ENCODE results near the gene EIF3CL. TPM values are rescaled to one million over a fixed set of nuclear protein-coding genes. Genes with fewer than 3 reads are reported as not detected.
"Not testable (repeated sequence)": the region's sequence is repeated elsewhere in the genome, so short reads cannot be mapped to it uniquely, and the experiment has no call there.

Gene EIF3CL
- total RNA-seq, result 141 and 185 TPM in 2 replicates

GRCh38 chr16:28403220-28404072 lies at the start of gene EIF3CL:
TSS of gene EIF3CL (minus strand) at chr16:28403841. CDS start at chr16:28403618, 223 bp downstream.
- not testable (repeated sequence) for DNase-seq (ENCODE audit: extremely low read depth, low read depth, low spot score)

GRCh38 chr16:28447081-28447480 lies 43.4 kb upstream of the EIF3CL start:
- DNase-seq (ENCODE audit: extremely low read depth, low read depth, low spot score), result not testable (repeated sequence)

- not testable (repeated sequence) for DNase-seq (ENCODE audit: extremely low read depth, low read depth, low spot score)
Observed at GRCh38 chr16:28446388-28446787, 42.7 kb upstream of the EIF3CL start.

GRCh38 chr16:28443943-28444342 lies 40.3 kb upstream of the EIF3CL start:
- not testable (repeated sequence) for DNase-seq (ENCODE audit: extremely low read depth, low read depth, low spot score)

- not testable (repeated sequence) for DNase-seq (ENCODE audit: extremely low read depth, low read depth, low spot score)
Observed at GRCh38 chr16:28438899-28439298, 35.3 kb upstream of the EIF3CL start.

- not testable (repeated sequence) for DNase-seq (ENCODE audit: extremely low read depth, low read depth, low spot score)
Observed at GRCh38 chr16:28435340-28435739, 31.7 kb upstream of the EIF3CL start.

GRCh38 chr16:28426060-28426680 lies 22.5 kb upstream of the EIF3CL start:
- DNase-seq (ENCODE audit: extremely low read depth, low read depth, low spot score), result not testable (repeated sequence)

GRCh38 chr16:28421071-28421750 lies 17.6 kb upstream of the EIF3CL start:
- not testable (repeated sequence) for DNase-seq (ENCODE audit: extremely low read depth, low read depth, low spot score)

- not testable (repeated sequence) for DNase-seq (ENCODE audit: extremely low read depth, low read depth, low spot score)
Observed at GRCh38 chr16:28417033-28417432, 13.4 kb upstream of the EIF3CL start.

GRCh38 chr16:28414530-28414929 lies 10.9 kb upstream of the EIF3CL start:
- not testable (repeated sequence) for DNase-seq (ENCODE audit: extremely low read depth, low read depth, low spot score)

- not testable (repeated sequence) for DNase-seq (ENCODE audit: extremely low read depth, low read depth, low spot score)
Observed at GRCh38 chr16:28413585-28413984, 9.9 kb upstream of the EIF3CL start.

GRCh38 chr16:28392054-28392453 lies 11.6 kb downstream of the EIF3CL start:
- not testable (repeated sequence) for DNase-seq (ENCODE audit: extremely low read depth, low read depth, low spot score)

- DNase-seq (ENCODE audit: extremely low read depth, low read depth, low spot score), result not testable (repeated sequence)
Observed at GRCh38 chr16:28382177-28382867, 21.3 kb downstream of the EIF3CL start.

- DNase-seq (ENCODE audit: extremely low read depth, low read depth, low spot score), result not testable (repeated sequence)
Observed at GRCh38 chr16:28377822-28378221, 25.8 kb downstream of the EIF3CL start.

- DNase-seq (ENCODE audit: extremely low read depth, low read depth, low spot score), result not testable (repeated sequence)
Observed at GRCh38 chr16:28377108-28377625, 26.5 kb downstream of the EIF3CL start.

GRCh38 chr16:28375115-28375514 lies 28.5 kb downstream of the EIF3CL start:
- not testable (repeated sequence) for DNase-seq (ENCODE audit: extremely low read depth, low read depth, low spot score)

GRCh38 chr16:28374281-28374680 lies 29.4 kb downstream of the EIF3CL start:
- DNase-seq (ENCODE audit: extremely low read depth, low read depth, low spot score), result not testable (repeated sequence)

GRCh38 chr16:28367926-28368325 lies 35.7 kb downstream of the EIF3CL start:
- DNase-seq (ENCODE audit: extremely low read depth, low read depth, low spot score), result not testable (repeated sequence)

- not testable (repeated sequence) for DNase-seq (ENCODE audit: extremely low read depth, low read depth, low spot score)
Observed at GRCh38 chr16:28364268-28365173, 39.1 kb downstream of the EIF3CL start.
